Stimulated activated CD4-positive, alpha-beta T cell treated with anti-CD3 and anti-CD28 coated beads, Interleukin-2, amount 100 ng/mL, for 24 hours (primary cell): ENCODE measurements around the gene MPC2.

Experiments used
- DNase-seq, 2 donors: peaks; one replicate each; pipeline ENCODE4 v3.0.0-alpha.2; 2020

Gene MPC2

DNA sequence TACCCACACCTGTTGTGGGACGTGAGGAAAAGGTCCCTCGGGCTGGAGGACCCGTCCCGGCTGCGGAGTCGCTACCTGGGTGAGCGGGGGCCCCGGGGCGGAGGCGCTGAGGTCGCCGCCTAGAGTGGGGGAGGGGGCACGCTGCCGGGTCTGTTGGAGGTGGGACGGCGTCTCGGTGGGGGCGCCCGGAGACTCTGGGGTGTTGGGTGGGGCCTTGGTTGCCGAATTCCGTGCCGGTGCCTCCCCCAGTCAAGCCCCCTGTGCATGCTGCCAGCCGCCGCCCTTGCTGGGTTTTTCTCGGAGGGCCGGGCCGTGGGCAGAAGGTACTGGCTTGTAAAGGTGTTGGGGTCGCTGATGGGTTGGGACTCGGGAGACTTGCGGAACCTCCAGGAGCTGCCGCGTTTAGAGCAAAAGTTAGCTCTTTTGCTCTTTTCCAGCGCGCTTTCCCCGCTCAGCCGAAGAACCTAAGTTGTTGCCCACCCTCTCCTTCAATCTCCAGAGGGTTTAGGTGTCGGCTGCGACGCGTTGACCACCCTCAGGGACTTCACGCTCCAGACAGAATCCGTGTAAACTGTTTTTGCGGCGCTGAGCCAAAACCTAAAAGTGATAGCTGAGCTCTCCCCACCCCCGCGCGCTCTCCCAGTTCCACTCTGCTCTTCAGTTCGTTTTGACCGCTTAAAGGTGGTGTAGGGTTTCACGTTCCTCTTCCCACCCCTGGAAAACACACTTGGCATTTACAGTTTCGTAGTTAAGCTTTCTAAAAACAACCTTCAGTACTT, at the start of gene MPC2:
TSS of gene MPC2 (minus strand) at position 143 of the 779 bp plus-strand sequence. CDS start 1,231 bp downstream, outside the sequence.
- DNase-seq: peak; percentile 67 to 71

DNA sequence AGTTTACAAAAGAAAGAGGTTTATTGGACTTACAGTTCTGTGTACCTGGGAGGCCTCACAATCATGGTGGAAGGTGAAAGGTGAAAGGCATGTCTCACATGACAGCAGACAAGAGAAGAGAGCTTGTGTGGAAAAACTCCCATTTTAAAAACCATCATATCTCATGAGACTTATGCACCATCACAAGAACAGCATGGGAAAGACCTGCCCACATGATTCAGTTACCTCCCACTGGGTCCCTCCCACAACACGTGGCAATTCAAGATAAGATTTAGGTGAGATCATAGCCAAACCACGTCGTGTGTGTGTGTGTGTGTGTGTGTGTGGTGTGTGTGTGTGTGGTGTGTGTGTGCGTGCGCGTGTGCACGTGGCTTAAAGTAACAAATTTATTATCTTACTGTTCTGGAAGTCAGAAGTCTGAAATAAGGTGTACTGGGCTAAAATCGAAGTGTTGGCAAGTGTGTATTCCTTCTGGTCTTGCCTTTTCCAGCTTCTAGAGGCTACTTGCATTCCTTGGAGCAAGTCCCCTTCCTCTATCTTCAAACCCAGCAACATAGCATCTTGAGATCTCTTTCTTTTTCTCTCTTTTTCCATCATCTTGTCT, 48.1 kb upstream of the MPC2 start:
- DNase-seq: peak in 1 of 2 donors; percentile 10

DNA sequence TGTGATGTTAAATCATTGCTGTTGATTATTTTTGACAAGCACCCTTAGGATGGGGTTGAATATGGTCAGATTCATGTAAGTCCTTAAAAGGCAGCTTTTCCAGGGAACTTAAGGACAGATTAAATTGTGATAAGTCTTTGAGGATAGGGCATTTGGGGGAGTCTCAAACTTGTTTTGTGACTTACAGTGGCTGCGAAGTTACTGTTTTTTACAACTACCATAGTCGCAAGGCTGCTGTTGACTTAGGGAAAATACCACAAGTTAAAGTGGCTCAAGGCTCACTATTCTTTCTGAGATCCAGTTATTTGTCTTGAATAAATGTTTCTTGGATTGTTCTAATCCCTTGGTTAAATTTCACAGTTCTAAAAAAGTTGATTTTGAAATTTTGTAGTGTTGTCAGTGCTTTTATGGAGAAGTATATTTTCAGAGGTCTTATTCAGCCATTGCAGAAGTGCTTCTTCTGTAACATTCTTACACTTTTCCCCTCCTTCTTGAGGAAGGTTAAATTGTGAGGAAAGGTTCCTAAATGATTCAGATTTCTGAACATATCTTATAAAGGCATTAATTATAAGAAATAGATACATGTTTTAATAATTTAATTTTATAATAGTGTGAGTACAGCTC, 47.0 kb upstream of the MPC2 start:
- no peak for DNase-seq

DNA sequence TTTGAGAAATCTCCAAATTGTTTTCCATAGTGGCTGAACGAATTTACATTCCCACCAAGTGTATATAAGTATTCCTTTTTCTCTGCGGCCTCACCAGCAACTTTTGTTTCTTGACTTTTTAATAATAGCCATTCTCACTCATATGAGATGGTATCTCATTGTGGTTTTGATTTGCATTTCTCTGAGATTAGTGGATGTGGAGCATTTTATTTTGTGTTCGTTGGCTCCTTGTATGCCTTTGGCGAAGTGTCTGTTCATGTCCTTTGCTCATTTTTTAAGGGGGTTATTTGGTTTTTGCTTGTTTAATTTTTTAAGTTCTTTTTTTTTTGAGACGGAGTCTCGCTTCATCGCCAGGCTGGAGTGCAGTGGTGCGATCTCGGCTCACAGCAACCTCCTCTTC, 45.1 kb upstream of the MPC2 start:
- DNase-seq: no peak

DNA sequence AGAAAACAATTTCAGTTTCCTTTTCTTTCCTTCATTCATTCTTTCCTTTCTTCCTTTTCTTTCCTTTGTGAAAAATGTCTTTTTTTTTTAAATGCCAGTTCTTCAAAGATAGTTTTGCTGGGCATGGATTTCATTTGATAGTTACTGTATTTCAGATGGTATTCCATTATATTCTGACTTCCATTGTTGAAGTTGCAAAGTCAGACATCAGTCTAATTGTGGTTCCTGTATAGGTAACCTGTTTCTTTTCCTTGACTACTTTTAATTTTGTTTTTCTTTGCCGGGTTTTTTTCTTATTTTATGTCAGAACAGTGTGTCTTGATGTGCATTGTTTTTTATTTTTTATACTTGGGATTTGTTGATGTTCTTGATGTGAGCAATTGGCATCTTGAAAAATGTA, 40.4 kb upstream of the MPC2 start:
- DNase-seq: no peak

DNA sequence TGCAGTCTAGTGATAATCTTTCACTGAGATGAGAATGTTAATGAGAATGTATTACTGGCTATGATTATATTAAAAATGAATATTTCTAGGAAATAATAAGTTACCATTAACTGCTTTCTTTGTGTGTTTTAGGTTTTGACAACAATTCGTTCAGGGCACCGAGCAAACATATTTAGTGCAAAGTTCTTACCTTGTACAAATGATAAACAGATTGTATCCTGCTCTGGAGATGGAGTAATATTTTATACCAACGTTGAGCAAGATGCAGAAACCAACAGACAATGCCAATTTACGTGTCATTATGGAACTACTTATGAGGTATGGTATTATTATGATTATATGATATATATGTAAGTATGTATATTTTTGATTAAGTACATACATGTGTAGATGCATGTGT, 37.8 kb upstream of the MPC2 start:
- DNase-seq: no peak

DNA sequence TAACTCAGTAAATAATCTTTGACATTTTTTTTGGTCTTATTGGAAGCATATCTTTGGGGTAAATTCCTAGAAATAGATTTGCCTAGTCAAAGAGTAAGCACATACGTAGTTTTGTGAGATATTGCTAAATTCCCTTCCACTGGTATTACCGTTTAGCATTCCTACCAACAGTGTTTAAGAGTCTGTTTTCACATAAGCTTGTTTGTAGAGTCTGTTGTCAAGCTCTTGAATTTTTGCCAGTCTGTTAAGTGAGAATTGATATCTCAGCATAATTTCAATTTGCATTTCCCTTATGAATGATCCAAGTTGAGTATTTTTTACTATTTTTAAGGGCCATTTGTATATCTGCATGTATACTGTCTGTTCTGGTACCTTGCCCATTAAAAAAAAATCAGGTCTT, 37.0 kb upstream of the MPC2 start:
- DNase-seq: no peak

DNA sequence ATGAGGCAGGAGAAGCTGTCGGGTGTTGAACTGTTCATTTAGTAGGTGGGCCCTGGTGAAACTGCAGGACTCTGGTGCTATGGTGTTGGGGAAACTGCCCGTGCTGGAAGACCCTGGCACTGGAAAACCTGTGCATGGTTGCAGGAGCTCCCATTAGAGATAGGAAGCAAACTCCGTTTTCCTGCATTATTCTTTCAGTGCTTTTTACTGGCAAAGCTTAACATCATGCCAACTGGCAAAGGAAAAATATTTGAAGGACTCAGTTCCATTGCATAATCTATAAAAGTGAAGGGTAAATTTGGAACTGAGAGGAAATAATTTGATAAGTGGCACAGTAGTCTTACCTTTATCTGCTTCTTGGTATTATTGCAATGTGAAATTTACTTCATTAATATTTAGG, 31.7 kb upstream of the MPC2 start:
- DNase-seq: no peak

DNA sequence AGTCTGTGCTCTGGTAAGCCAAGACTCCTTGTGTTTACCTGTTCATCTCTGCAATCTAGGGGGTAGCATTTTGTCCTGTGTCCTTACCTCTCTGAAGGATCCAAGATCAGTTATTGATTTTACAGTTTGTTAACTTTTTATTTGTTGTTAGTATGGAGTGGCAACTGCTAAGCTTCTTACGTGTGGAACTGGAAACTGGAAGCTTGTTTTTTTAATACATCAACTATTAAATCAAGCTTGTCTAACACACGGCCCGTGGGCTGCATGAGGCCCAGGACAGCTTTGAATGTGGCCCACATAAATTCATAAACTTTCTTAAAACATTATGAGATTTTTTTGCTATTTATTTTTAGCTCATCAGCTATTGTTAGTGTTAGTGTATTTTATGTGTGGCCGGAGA, 29.2 kb upstream of the MPC2 start:
- DNase-seq: no peak

DNA sequence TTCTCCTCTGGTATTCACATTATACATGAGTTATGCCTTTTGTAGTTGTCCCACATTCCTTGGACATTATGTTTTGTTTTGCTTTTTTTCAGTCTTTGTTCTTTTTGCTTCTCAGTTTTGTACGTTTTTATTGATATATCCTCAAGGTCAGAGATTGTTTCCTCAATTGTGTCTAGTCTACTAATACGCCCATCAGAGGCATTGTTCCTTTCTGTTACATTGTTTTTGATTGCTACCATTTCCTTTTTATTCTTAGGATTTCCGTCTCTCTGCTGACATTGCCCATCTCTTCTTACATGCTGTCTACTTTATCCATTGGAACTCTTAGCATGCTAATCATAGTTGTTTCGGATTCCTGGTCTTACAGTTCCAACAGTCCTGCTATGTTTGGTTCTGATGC, 27.8 kb upstream of the MPC2 start:
- no peak for DNase-seq

DNA sequence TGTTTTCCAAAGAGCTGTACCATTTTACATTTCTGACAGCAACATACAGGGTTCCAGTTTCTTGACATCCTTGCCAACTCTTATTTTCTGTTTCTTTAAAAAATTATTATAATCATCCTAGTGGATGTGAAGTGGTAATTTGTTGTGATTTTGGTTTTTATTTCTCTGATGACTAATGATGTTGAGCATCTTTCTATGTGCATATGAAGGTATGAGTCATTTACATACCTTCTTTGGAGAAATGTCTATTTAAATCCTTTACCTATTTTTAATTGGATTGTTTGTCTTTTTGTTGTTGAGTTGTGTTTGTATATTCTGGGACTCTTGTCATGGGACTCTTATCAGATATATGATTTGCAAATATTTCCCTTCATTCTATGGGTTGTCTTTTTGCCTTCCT, 20.8 kb upstream of the MPC2 start:
- no peak for DNase-seq

DNA sequence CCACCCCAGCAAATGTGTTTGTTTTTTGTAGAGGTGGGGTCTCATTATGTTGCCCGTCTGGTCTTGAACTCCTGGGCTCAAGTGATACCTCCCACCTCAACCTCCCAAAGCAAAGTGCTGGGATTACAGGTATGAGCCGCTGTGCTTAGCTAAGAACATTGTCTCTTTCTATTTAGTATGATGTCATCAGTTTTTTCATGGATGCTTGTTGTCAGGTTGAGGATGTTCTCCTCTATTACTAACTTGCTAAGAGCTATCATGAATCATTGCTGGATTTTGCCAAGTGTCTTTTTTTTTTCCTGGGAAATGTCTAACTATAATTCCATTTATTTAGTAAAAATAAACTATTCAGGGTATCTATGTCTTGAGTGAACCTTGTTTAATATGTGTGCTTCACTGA, 19.0 kb upstream of the MPC2 start:
- DNase-seq: no peak

DNA sequence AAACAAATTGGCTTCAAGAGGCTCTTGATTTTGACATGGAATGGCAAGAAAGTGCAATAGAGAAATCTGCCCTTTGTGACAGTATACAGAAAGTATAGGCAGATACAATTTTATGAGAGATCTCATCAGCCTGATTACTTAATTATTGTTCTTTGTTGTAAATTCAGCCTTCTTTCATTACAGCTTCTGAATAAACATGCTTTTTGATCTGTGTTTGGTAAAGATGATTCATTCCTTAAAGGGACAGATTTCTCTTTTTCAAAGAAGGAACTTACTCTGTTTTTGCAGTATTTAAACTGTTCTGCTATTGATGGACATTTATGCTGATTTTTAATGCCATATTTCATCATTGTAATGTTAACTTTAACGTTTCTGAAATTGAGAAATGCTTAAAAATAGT, 13.7 kb upstream of the MPC2 start:
- no peak for DNase-seq

DNA sequence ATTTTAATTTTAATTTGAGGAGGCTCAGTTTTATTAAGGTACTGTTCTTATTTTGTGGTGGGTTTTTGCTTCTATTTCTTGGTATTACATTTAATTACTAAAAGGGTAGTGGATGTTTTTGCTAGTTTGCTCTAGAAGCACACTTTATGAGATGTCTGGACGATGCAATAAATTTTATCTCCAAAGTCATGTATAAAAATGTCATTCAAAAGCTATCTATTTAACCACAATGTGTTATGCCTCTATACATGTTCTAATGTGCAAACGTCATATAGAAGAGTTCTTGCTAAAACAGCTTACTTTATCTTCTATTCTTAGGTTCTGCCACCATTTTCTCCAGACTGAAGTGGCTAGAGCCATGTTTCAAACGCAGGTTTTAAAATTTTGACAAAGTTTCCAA, 12.9 kb upstream of the MPC2 start:
- DNase-seq: no peak

DNA sequence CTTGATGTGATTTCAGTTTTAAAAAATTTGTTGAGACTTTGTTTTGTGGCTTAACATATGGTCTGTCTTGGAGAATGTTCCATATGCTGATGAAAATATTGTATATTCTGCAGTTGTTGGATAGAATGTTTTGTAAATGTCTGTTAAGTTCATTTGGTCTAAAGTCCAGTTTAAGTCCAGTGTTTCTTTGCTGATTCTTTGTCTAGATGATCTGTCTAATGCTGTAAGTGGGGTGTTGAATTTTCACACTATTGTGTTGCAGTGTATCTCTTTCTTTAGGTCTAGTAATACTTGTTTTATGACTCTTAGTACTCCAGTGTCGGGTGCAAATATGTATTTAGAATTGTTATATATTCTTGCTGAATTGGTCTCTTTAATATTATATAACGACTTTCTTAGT, 10.9 kb upstream of the MPC2 start:
- DNase-seq: no peak

DNA sequence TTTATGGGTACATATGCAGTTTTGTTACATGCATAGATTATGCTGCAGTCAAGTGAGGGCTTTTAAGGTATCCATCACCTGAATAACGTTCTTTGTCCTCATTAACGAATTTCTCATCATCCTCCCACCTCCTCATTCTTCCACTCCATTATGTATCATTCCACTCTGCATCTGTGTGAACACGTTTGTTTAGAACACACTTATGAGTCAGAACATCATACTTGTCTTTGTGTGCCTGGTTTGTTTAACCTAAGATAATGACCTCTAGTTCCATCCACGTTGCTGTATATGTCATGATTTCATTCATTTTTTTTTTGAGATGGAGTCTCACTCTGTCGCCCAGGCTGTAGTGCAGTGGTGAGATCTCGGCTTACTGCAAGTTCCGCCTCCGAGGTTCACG, 6.7 kb upstream of the MPC2 start:
- DNase-seq: no peak

DNA sequence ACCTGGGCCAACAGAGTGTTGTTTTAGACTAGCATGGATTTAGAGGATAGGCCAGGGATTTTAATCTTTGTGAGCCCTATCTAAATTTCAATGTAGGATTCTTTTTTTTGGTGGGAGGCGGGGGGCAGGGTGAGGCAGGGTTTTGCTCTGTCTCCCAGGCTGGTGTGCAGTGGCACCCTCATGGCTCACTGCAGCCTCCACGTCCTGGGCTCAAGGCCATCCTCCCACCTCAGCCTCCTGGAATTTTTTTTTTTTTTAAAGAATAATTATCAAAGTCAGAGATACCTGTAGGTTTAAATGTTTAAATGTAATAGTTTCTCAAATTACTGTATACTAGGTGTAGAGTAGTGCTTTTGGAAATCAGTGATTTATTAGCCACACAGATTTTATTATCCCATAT, 3.4 kb upstream of the MPC2 start:
- no peak for DNase-seq

DNA sequence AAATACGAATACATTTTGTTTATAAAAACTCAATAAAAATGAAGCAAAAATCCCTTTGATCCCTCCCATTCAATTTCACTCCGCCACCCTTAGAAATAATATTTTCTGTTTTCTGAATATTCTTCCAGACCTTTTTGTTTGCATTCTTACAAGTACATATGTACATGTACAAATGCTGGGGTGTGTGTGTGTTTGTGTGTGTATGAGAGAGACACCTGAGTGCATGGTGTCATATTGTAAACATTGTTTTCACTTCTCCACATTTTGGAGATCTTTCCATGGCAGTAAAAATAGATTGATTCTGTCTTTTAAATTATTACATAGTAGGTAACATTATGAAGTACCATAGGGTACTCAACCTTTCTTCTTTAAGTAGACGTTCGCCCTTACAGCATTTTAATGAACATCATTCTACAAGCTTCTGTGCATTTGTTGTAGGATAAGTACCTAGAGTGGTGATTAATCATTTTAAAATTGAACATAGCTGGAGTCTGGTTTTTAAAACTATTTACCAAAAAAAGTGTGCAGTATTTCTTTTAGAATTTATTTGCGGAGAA, 1.3 kb upstream of the MPC2 start:
- DNase-seq: no peak

DNA sequence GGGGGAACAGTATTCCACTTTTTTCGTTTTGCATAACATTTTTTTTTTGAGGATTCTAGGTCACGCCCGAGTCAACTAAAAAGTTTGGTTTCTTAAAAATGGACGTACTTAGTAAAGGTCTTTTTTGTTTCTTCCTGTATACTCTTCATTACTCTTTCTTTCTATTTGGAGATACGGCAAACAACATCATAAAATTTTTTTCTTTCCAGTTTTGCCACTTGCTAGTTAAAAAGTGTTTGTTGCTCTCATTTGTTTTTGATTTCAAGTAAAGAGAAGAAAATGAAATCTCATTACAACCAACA, 788 bp upstream of the MPC2 start:
- DNase-seq: no peak

DNA sequence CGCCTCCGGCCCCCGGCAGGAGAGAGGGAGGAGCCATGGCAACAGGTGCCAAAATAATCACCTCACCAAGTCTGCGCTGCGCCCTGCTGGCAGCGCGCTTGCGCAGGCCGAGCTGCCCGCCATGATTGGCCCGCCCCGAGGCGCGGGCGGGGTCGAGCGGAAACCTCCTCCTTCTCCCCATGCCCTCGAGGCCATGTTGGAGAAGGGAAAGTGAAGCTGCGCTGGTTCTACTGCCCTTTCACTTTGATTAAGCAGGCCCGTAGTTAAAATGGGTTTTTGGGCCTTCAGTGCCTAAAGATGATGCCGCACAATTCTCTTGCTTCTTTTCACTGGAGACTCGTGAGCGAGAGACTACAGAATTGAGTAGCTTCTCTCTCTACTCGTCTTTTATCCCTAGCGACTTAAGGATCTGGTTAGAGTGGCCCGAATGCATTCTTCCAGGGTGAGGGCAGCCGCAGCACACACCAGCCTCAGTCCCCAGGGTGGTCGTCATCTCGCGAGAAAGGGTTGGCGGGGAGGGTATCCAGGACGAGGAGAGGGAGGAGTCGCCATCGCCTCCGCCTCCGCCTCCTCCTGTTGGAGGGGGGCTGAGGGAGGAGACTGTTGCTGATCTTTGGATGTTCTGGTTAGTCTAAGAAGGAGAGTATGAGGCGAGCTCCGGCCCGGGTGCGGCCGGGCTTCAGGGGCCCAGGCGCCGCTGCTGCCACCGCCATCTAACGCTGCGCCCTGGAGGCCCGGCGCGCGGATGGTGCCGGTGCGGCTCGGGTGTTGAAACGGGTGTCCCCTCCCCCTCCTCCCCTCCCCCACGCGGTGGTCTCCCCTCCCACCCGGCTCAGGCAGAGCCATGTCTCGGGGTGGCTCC, 573 bp downstream of the MPC2 start, which contains the start of gene DCAF6:
TSS of gene DCAF6 (plus strand) at position 616 of the 862 bp plus-strand sequence. CDS start at position 845, 229 bp downstream.
- DNase-seq: peak; percentile 93 to 95

DNA sequence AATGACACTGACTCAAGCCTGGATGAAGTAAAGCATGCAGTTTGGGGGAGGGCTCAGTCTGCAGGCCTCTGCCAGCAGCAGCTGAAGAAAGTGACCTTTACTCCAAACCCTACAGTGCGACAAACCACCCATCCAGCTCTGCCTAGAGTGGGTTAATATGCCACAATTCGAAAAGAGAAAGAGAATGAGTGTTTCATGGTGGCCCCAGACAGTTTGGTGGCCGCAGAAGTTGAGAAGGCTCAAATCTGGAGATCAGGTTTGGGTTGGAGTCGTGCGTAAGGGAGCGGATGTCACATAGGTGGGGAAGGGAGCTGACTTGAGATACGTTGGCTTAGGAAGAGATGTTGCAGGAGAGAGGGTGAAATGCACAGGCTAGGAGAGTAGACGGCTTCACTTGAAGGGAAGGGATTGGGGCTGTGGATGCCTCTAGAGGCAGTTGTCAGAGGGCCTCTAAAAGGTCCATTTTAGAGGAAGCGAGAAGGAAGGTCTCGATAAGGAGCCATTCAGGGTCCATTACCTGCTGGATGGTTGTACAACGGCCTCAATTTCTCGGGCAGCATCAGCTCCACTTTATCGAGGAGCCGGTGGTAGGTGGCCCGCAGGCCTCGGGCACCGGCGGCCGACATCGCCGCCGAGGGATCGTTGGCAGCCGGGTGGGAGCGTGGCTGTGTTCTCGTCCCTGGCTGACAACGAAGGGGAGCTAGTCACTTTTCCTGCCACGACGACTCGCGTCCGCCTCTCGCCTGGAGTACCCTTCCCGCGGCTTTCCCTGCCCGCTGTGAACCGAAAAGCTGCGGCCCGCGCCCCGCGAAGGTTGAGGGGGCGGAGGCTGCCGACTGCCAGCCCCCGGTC, 1.4 kb downstream of the MPC2 start:
- DNase-seq: peak; percentile 28 to 40
